Stimulated activated CD4-positive, alpha-beta T cell treated with anti-CD3 and anti-CD28 coated beads, Interleukin-2, amount 100 ng/mL, for 48 hours (primary cell): Measurements from ENCODE around the gene BACE2.
A peak's percentile ranks its signal among the peaks of the same experiment; 100 is the strongest.

ENCODE experiments used
- DNase-seq, 2 donors: peaks; one replicate each; pipeline ENCODE4 v3.0.0-alpha.2; 2020

Gene BACE2

DNA sequence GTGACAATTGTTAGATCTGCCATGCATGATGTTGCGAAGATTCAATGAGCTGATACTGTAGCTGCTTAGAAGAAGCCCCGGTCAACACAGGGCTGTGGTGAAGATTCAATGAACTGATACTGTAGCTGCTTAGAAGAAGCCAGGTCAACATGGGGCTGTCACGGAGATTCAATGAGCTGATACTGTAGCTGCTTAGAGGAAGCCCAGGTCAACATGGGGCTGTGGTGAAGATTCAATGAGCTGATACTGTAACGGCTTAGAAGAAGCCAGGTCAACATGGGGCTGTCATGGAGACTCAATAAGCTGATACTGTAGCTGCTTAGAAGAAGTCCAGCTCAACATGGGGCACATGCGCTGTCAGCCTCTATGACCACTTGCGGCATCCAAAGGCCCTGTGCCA, 18.8 kb upstream of the BACE2 start:
- no peak for DNase-seq

DNA sequence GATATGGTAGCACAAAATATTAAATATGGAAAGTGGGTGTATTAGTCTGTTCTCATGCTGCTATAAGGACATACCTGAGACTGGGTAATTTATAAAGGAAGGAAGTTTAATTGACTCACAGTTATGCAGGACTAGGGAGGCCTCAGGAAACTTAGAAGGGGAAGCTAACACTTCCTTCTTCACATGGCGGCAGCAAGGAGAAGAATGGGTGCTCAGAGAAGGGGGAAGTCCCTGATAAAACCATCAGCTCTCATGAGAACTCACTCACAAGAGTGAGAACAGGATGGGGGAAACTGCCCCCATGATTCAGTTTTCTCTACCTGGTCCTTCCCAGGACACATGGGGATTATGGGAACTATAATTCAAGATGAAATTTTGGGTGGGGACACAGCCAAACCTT, 15.8 kb upstream of the BACE2 start:
- DNase-seq = no peak

GRCh38 chr21:41153443-41153842, 14.5 kb upstream of the BACE2 start:
- no peak for DNase-seq

GRCh38 chr21:41156142-41156541, 11.8 kb upstream of the BACE2 start:
- DNase-seq = no peak

DNA sequence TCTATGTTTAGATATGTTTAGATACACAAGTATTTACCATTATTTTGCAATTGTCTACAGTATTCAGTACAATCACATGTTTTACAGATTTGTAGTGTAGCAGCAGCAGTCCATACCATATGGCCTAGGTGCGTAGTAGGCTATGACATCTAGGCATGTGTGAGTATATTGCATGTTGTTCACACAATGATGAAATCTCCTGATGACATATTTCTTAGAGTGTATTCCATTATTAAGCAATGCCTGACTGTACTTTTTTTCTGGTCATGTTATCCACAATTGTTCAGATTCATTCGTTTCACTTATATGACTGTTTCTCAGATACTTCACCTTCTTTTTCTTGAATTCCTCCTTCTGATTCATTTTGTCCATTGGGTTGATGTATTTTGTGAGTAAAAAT, 9.9 kb upstream of the BACE2 start:
- no peak for DNase-seq

- no peak for DNase-seq
These were observed 7.9 kb upstream of the BACE2 start for GRCh38 chr21:41160036-41160435.

DNA sequence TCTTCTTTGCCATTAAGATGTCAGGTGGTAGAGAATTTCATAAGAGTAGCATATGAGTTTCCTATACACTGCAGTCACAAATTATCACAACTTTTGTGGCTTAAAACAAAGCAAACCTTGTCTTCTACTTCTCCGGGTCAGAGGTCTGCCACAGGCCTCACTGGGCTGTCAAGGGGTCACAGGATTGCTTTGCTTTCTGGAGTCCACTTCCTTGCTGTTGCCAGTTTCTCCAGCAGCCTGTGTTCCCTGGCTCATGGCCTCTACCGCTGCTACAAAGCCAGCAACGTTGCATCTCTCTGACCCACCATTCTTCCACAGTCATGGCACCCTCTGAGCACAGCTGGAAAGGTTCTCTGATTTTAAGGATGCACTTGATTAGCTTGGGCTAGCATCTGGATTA, 6.5 kb upstream of the BACE2 start:
- DNase-seq = no peak

DNA sequence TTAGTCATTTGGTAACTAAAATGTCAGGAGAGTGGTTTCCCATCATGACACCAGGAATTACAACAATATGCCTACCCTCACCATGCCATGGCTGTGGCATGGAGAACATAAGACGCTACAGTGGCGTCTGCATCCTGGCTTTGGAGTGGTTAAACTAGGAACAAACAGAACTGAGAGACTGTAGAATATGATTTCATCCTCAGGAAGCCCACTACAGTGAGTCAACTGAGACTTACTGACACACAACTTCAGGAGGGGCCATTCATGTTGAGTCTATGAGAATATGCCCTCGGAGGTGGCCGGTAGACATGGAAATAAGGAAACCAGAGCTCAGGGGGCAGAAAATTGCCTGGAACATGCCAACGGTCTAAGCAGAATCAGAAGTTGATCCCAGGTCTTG, 5.9 kb upstream of the BACE2 start:
- no peak for DNase-seq

DNA sequence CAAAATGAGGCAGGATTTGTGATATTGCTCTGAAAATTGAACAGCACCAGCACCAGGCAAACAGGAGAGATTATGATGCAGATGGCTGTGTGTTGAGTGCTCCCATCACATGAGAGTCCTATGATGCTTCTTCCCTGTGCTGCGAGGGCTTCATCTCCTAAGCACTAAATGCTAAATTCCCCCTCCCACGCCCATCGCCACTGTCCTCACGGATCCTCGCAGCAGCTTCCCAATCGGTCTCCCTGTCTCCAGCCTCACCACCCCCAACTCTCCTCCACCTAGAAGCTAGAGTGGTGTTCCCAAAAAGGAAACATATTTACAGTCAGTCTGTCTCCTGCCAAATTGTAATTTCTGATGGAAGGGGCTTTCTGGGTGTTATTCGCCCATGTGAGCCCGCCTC, 4.9 kb upstream of the BACE2 start:
- DNase-seq = no peak

- DNase-seq = no peak
These were observed 3.9 kb upstream of the BACE2 start for GRCh38 chr21:41164052-41164451.

DNA sequence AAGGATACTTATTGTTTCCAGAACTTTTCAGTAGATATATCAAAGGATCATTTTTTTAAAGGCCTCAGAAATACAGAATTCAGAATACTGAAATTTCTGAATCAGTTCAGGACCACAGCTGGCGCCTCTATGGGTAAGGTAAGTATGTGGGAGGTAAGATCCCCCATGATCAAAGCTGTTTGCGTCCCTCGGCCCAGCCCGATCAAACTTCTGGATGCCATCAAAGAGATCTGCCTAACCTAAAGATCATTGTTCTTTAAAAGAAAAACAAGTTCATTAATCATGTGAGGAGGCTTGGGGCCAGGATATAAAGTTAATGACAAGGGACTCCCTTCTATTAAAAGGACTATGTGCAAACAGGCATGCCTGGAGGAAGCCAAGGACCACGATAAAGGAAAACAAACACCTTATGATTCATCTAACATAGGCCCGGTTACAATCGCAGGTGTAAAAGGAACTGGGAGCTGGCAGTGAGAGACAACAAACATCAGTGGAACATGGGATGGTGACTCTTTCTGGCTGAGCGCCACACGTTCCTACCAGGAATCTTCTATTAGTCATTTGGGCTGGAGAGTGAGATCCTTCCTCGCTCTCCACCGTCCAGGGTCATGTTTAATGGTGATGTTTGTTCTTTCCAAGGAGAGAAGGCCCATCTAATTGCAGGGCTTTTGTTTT, 2.8 kb upstream of the BACE2 start:
- DNase-seq = no peak

DNA sequence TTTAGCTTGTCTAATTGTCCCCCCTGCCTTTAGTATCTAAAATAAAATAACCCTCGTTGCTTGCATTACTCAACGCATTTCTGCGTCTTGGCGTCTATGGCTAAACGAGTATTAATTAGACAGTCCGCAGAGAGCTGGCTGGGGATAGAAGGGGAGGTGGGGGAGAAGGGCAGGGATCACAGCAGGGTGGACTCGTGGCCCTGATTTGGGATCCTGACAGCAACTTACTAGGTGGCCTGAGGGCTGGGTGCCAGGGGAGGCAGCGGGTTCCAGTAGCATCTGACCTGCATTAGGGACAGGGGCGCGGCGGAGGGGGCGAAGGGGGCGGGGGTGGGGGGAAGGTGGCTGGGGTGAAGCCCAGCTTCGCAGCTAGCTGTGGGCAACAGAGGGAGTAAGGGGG, 1.1 kb upstream of the BACE2 start:
- DNase-seq = no peak

- DNase-seq = no peak
These were observed 664 bp downstream of the BACE2 start for GRCh38 chr21:41168391-41169257.

DNA sequence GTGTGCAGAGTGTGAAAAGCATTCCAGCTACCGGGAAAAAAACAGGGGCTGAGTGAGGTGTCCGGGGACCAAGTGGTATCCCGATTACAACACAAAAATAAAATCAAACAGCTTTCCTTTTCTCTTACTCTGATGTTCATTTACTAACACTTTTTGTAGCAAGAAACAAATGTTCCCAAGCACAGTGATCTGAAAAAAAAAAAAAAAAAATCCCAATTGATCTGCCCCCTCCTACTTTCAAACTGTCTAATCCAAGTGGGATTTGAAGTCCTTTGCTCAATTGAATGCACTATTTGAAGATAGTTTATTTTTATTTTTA, 1.3 kb downstream of the BACE2 start:
- no peak for DNase-seq

DNA sequence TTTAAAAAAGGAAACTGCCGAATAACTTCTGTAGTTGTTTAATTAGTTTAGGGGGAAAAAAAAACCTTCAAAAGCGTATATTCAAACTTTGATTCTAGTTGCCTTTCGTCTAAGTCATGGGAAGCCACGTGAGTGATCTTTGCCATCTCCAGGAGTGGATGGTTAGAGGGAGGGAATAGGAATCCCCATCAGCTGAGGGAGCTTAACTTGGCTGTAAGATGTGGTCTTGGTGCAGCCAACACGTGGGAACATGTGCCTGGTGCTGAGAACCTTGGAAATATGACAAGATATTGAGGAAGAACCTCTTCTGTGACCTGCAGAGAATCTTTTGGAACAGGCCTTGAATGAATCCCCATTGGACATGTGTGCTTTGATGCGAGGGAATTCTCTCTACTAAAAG, 1.7 kb downstream of the BACE2 start:
- no peak for DNase-seq

GRCh38 chr21:41170442-41170841, 2.5 kb downstream of the BACE2 start:
- peak in 1 of 2 donors; percentile 13 for DNase-seq

- DNase-seq = no peak
These were observed 3.1 kb downstream of the BACE2 start for GRCh38 chr21:41170859-41171609.

- DNase-seq = no peak
These were observed 7.1 kb downstream of the BACE2 start for GRCh38 chr21:41175080-41175479.

DNA sequence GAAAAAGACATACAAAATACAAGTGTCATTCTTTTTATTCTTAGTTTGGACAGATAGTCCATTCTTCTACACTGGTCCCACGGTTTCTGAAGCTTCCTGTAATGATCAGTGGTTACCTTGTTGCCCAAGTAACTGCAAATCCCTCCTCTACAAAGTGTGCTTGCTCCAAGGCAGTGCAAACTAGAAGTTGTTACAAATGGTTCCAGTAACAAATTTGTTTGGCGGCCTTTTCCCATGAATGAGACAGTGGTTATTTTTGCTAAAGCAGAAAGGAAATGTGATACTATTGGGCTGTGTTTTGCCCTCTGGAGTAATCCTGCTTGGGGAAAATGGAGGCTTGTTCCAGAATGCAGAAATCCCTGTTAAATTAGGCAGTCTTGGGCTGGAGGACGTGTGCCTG, 8.9 kb downstream of the BACE2 start:
- DNase-seq = no peak

GRCh38 chr21:41180752-41181151, 12.8 kb downstream of the BACE2 start:
- DNase-seq = no peak

DNA sequence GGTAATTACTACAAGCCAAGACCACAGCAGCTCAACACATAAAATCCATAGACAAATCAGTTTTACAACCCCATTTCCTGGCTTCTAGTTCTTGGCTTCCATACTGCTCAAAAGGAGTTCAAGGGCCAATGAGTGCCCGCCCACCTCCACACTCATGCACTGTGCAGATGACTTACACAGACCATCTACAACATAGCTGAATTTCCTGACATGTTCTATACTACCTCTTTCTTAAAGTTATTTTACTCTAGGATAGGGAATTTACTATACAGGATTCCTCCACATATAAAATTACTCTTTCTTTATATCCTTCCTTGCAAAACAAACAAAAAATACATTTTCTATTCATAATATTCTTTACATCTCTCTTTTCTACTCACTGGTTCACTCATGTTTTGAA, 14.6 kb downstream of the BACE2 start:
- no peak for DNase-seq

DNA sequence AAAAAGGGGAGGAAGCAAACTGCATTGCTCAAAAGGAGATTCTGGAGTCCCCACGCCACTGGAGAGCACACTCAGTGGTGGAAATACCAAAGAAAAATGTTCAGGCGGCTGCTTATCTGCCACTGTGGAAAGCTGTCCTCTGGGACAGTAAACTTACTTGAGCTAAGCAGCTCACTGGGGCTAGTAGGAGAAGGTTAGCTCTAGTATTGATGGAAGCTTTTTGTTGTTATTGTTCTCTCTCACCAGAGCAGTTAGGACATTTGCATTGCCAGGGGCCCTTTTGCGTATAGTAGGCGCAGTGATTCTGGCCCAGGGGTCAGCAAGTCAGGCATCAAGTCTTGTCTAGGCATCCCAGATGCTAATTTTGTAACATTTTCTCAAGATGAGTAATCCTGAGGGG, 15.6 kb downstream of the BACE2 start:
- no peak for DNase-seq

DNA sequence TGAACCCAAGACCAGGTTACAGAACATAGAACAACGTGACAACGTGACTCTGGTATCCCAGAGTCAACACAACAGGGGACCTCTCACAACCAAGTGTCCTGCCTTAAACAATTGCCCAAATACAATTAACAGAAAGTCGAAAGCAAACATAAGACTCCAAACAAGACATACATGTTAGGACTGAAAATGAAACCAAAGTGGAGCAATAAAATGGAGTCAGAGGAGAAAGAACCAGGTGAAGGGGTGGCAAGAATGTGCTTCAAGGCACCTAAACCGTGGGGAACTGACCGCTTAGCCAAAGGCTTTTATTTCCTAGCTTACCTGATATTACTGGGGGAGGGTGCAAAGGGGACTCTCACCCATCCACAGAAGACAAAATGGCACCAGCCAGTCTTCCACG, 17.8 kb downstream of the BACE2 start:
- no peak for DNase-seq
